Fibroblast of skin of back (primary cell): ENCODE results near the gene SLC1A7.
A peak's percentile ranks its signal among the peaks of the same experiment; 100 is the strongest.

Experiments used
- DNase-seq: peaks from one replicate; pipeline ENCODE4 v3.0.0-alpha.2; 2013

Gene SLC1A7

DNA sequence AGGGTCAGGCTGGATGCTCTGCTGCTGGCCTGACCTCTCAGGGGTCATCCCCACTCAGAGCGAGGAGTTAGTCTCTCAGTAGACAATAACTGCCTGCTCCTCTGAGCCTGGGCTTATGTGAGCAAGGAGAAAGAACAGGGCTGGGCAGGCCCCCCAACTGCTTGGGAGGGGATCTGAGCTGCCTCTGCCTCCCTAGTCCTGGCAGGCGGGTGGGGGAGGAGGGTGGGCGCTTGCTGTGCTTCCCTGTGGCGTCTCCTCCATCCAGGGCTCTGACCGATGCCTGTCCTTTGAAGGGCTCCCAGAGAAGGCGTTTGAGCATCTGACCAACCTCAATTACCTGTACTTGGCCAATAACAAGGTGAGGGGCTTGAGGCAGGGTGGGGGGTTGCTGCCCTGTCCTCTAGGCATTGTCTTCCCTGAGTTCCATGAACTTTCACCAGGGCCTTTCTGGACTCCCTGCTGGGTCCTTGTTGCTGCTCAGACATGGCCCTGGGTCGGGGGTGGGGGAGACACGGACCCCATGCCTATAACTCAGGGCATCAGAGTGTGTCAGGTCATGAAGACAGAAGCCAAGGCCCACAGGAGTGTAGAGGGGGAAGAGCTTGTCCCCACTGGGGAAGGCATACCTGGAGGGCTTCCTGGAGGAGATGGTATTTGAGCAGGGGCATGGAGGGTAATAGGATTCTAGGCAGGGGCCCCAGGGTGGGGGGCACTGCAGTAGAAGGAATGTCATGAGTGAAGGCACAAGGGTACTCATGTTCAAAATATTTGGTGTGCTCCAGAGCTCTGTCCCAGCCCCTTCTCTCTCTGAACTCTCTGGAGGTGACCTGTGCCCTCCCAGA lies 67.9 kb downstream of the SLC1A7 start:
- DNase-seq: no peak

DNA sequence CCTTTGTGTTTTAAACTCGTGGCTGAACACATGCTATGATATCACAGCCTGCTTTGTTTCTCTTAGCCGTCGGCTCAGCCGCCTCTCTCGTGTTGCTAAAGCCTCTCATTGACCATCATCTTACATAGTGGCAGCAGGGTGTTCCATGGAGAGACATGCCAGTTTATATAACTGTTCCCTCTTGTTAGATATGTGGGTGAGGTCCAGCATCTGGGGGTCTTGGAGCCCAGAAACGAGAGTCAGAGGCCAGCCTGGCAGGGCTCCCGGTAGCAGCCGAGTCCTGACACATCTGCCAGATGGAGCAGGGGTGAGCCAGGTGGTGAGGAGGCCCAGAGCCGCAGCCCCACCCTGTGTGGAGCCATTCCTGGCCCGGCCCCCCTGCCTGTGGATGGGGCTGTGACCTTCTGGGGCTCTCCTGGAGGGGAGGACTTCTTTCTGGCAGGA lies 68.5 kb downstream of the SLC1A7 start:
- no peak for DNase-seq

DNA sequence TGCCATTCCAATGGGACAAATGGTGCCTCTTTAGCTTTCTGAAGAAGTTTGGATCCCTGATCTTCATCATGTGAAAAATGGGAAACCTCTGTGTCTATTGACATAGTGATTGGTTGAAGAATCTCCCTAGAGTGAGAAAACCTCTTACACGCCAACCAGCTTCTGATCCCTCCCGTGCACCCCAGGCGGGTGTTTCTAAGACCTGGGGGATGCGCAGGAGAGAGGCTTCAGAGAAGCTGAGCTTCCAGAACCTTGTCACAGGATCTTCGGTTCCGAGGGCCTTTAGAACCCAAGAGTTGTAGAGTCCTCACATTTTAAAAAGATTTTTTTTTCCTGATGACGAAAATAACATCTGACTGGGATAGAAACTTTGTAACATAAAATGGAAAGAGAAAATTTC lies 69.2 kb downstream of the SLC1A7 start:
- no peak for DNase-seq

DNA sequence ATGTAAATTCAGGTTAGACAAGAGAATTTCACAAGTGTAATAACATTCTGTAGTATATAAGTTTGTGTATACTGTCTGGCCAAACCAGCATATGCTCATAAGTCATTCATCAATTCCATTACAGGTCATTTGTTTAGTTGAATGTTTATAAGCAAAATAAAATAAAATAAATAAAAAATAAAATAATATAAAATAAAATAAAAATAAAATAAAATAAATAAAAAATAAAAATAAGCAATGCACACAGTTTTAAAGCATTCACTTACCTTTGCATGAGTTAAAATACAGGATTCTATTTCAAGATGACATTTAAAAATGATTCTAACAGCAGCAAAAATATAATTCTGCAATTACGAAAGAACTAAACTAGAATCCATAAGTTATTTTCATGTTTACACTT lies 70.5 kb downstream of the SLC1A7 start:
- DNase-seq: no peak

DNA sequence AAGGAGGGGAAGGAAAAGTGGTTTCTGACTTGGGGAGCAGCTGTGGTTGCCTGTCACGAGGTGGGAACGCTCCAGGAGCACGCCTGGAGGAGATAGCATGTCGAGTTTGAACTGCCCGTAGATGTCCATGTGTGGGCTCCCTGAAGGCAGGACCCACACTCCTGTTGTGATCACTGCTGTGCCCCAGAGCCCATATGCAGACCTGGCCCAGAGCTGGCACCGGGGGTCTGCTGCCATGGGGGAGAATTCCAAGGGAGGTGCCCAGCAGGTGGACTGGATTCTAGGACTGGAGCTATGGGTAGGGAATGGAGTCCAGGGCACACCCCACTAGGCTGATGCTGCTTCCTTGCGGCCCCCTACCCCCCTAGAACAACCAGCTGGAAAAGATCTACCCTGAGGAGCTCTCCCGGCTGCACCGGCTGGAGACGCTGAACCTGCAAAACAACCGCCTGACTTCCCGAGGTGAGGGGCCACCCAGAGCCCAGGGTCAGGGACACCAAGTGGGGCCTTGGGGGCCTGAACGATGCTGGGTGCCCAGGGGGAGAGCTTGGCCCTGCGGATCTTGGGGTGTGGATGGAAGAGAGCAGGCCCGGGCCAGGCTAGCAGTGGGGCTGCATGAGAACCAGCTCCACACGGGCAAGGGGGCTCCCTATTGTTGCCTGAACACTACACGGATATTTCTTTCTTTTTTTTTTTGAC lies 71.1 kb downstream of the SLC1A7 start:
- no peak for DNase-seq

DNA sequence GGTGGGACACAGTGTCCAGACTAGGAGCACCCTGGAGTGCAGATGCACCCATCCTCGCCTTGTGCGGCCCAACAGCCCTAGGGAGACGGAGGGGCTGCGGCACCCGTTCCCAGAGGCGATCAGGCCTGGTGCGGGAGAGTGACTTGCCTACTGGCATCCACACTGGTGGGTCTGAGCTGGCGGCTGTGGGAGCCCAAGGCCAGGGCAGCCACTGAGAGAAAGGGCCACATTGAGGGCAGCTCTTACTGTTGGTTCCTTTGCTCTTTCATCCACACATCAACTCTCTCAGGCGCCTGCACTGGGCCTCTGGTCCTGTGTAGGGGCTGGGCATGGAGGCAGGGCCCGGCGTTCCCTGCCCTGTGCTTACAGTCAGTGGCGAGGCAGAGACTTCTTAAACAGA lies 71.8 kb downstream of the SLC1A7 start:
- DNase-seq: no peak

DNA sequence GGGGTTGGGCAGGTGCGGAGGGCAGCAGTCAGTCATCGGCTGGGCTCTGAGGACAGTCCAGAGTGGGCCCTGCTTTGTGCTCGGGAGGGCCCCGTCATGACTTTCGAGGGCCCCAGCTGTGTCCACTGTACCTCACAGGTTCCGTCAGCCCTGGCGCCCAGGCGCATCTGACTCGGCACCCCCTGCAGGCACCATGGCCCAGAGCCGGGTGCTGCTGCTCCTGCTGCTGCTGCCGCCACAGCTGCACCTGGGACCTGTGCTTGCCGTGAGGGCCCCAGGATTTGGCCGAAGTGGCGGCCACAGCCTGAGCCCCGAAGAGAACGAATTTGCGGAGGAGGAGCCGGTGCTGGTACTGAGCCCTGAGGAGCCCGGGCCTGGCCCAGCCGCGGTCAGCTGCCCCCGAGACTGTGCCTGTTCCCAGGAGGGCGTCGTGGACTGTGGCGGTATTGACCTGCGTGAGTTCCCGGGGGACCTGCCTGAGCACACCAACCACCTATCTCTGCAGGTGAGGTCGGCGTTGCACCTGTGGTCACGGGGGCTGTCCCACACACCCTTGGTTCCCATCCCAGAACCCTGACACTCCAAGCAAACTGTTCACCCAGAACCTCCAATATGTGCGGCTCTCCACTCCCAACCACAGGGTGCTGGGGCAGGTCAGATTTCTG lies 72.6 kb downstream of the SLC1A7 start:
- no peak for DNase-seq

DNA sequence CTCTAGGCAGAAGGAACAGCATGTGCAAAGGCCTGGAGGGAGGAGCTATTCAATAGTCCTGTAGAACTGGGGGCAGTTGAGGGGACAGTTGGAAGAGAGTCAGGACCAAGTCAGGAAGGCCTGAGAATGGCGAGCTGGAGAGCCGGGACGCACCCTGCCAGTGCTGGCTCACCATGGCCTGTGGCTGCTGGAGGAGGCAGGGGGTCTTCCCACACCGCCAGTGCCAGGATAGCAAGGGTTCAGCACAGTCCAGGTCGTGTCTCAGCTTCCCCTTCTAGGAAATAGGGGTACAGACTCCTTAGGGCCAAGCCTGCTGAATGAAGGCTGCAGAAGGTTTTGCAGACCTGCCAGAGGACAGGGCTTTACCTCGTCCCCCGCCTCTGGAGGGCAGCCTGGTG lies 73.2 kb downstream of the SLC1A7 start:
- DNase-seq: no peak

DNA sequence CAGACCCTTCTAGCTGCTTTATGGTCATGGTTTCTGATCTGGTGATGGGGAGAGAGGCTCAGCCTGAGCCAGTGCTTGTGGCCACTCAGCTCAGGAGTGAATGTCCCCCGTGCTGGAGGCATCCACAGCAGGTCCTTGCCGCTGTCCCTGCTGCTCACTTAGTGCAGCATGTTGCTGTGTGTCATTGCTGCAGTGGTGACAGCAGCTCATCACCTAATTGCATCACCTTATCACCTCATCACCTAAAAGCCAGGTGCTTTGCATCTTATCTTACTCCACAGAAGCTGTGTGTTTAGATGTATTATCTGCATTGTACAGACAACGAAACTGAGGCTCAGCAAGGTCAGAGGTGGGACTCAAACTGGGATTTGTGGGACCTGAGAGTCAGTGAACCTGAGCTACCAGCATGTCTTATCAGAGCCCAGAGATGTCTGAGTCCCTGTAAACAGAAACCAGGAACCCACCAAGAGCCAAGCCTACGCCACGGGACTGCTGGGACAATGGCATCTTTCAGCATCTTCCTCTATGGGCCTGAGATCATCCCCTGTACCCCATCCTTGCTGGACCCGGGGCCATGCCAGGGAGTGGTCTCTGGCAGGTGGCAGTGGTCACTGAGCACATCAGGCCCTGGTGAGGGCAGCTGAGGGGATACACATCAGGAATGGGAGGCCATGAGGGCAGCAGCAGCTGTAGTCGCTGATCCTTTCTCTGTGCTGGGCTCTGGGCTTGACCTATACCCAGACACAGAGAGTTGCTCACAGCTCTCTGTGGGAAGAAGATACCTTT lies 73.9 kb downstream of the SLC1A7 start:
- DNase-seq: no peak

DNA sequence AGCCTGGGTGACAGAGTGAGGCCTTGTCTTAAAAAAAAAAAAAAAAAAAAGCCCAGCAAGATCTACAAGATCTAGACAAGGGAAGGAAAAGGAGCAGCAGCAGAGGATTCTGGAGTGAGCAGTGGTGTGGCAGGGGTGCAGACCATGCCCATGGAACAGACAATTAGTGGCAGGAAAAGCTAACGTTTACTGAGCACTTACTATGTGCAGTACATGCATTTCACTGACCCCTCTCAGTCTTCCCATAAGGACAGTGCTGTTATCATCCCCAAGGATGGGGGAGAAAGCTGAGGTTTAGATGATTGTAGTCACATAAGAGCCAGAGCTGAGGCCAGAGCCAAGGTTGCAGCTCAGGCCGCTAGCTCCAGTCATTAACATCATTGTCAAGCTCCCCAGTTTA lies 74.6 kb downstream of the SLC1A7 start:
- DNase-seq: no peak

DNA sequence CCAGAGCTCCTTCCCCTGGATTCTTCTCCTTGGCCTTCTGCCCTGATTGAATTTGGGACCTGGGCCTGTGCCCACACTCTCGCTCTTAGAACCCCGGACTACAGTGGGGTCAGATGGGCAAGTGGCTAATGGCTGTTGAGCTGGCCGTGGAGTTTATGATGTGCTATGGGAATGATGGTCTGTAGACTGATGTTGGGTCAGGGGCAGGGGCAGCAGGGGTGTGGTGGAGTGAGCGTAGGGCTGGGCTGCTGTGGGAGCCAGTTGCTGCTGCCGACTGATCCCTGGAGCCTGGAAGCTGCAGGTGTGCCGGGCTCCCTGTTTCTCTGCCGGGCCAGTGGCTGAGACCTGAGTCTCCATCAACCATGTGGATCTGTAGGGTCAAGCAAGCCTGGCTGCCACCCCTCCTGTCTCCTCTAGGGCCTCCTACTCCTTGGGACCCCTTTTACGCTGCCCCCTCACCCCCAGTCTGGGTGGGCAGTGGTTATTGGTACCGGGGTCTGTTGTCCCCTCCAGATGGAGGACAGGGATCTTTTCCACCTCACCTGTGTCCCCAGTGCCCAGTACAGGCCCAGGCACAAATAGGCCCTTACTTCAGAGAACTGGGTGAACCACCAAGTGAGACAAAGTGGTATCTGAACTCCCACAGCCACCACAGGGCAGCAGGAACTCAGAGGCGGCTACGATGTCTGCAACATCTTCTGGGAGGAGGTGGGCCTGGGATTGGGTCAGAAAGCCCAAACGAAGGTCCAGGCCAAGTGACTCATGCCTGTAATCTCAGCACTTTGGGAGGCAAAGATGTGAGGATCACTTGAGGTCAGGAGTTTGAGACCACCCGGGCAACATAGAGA lies 75.3 kb downstream of the SLC1A7 start:
- no peak for DNase-seq

DNA sequence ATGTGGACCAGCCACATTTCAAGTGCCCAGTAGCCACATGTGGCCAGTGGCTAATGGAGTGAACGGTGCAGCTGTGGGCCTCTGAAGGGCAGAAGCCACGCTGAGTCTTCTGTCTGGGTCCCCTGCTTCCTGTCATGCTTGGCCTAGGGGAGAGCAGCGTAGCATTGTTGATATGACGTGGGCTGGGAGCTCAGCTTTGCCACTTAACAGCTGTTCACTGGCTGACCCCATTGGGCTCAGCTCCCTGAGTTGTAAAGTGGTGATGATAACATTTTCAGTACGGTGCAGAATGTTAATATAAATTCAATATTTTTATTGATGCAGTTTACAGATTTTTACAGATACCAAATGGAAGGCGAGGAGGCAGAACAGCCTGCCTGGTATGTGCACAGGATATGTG lies 76.0 kb downstream of the SLC1A7 start:
- DNase-seq: no peak

DNA sequence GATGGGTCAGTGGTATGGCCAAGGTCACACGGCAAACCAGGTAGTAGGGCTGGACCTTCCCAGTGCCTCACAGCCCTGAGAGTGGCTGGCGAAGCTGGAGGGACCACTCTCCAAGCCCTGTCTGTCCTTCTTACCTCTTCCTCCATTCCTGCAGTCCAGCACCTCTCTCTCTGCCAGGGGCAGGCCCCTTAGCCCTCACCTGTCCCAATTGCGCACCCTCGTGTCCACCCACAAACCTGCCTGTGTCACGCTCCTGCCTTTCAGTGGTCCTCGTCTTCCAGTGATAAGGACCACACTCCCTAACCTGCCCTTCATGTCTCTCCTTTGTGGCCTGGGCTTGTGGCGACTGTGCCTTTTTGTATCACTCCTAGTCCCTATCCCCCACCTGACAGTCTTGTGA lies 77.0 kb downstream of the SLC1A7 start:
- no peak for DNase-seq

DNA sequence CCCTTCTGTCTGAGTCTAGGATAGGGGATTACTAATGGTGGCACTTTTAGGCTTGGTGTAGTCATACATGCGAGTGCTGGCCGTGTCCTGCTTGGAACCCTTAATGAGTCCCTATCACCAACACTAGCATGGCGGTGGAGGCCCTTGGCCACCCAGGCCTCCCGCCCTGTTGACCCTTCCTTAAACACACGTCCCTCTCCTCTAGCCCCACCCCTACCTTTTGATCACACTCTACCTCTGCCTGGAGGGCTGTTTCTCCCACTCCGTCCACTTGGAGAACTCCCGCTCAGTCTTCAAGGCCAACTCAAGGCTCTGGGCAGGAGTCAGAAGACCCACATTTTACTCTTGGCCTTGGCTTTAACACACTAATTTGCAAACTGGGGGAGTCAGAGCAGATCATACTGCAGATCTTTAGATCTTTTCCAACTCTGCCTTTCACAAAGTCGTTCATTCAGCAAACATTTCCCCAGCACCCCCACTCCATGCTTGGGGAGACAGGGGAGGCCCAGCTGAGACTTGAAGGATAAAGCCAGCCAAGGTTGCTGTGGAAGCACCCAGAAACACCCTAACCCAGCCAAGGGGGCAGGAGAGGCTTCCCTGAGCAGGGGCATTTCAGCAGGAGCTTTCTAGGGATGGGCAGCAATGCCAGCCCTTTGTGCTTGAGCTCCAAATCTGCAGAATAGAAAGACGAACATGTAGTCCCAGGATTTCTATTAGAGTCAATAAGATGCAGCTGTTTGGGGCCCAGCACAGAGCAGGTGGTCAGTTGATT lies 78.5 kb downstream of the SLC1A7 start:
- DNase-seq: no peak

DNA sequence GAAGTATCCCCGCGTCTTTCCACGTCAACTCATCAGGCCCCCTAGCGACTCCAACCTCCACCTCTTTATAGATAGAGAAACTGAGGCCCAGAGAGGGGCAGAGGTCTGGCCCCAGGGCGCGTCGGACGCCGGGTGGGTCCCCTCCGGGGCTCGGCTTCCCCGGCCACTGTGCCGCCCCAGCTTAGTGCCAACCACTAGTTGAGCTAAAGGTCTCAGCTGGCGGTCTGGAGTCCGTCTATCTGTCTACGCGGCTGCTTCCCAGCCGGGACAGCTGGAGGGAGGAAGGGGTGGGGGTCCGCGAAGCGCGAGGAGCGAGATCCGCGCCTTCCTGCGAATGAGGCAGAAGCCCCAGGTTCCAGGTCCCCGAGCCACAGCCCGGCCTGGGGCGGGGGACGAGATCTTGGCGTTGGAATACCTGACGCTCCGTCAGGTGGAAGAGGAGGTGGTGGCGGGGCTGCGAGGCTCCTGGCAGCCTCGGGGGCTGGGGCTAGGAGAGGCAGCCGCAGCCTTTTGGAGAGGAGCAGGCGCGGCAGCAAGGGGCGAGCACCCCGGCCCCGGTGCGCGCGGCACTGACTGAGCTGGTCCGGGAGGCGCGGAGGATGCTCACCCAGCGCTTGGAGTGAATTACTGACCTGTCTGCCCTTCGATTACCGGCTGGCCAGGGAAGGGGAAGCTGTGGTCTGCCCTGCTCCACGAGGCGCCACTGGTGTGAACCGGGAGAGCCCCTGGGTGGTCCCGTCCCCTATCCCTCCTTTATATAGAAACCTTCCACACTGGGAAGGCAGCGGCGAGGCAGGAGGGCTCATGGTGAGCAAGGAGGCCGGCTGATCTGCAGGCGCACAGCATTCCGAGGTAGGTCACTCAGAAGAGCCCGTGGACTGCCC lies 79.5 kb downstream of the SLC1A7 start:
- no peak for DNase-seq

DNA sequence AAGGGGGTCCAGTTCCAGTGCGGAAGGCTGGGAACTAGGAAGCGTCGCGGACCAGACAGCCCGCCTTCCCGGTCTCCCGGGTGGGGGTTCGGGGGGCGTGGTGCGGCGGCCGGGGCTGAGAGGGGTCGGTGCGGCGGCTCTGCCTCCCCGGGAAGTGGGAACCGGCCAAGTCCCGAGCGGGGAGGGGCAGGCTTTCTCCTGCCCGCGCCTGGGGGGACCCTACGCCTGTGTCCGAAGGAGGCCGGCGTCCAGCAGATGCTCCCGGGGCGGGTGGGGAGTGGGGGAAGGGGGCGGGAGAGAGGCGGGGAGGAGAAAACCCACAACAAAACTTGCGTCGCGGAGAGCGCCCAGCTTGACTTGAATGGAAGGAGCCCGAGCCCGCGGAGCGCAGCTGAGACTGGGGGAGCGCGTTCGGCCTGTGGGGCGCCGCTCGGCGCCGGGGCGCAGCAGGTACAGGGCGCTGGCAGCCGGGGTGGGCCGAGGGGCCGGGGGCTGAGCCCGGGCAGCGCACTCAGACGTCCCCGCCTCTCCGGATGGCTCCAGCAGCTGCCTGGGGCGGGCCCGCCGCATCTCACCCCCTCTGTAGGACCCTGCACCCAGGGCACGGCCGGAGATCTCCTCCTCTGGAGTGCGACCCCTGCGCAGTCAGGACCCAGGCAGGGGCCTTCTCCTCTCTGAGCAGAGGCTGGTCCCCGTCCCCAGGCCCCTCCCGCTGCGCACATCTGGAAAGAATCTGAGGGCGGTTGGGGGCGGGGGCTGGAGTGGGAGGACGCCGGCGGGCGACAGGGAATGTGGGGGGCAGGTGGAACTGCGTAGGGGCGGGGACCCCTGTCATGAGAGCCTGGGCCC lies 80.4 kb downstream of the SLC1A7 start, which contains the start of gene PODN:
TSS of gene PODN (plus strand) at position 355 of the 849 bp plus-strand sequence. CDS start 7,643 bp downstream, outside the sequence.
- DNase-seq: peak; percentile 42

DNA sequence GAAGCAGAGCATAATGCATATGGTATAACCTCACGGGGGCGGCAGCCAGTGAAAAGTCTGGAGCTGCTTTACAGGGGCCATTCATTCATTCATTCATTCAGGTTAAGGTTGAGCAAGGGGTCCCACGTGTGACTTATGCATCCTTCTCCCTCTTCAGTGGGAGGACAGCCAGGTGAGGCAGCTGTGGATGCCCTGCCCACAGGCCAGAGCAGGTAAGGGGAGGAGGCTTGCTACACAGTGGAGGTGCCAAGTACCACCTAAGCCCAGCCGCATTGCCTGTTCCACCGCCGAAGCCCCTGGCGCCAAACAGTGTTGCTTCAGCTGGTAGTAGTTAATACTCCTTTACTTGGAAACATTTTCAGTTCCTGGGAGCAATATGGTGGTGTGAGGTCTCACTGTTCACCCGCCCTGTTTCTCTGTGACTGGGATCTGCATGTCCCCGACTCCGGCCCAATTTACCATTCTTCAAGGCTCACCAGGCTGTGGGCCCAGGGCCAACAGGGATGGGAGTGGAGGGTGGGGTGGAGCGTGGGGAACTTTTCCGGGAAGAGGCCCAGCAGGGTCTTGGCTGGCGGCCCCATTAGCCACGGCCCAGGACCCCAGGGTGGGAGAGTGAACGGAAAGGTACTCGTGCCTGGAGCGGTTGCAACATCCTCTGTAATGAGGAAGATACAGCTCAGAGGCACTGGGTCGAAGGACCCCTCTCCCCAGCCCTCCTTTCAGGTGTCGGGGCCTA lies 81.1 kb downstream of the SLC1A7 start:
- DNase-seq: peak; percentile 34

DNA sequence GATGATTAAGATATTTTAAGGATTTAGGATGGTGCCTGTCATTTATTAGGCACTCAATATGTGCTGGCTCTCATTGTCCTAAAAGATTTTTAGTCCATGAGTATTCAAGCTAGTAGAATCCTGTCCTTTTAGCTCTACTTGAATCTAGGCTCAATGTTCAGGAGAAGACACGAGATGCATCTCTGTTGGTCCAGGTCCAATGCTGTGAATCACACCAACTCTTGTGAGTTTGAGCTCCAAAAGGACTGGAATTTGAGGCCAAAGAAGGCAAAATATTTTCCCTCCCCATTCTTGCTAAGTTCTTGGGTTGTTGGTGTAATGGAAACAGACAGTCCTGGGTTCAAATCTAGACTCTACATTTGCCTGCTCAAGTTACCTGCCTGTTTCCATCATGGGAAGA lies 81.9 kb downstream of the SLC1A7 start:
- DNase-seq: peak; percentile 88
